GM12872 (cell line): ENCODE results near the gene NBL1.

ENCODE experiments used
- CTCF ChIP-seq: IDR thresholded peaks from 3 replicates; pipeline ENCODE4 v1.5.1; 2011; ENCODE audit warnings: low read depth, mild to moderate bottlenecking, low read length, moderate library complexity; ENCODE audit not compliant: insufficient read depth

NBL1 gene

GRCh38 chr1:19616489-19616888, 27.6 kb upstream of the NBL1 start:
- no peak for TF ChIP-seq CTCF

- no peak for TF ChIP-seq CTCF
Observed at GRCh38 chr1:19617376-19617775, 26.7 kb upstream of the NBL1 start.

GRCh38 chr1:19618428-19618827, 25.7 kb upstream of the NBL1 start:
- no peak for TF ChIP-seq CTCF

GRCh38 chr1:19619697-19620384, 24.3 kb upstream of the NBL1 start:
- no peak for TF ChIP-seq CTCF

- no peak for TF ChIP-seq CTCF
Observed at GRCh38 chr1:19620786-19621185, 23.3 kb upstream of the NBL1 start.

- TF ChIP-seq CTCF = no peak
Observed at GRCh38 chr1:19621274-19621950, 22.7 kb upstream of the NBL1 start.

GRCh38 chr1:19622204-19622603, 21.9 kb upstream of the NBL1 start:
- no peak for TF ChIP-seq CTCF
